ENCODE results near the gene THOC6. TPM values are rescaled to one million over a fixed set of nuclear protein-coding genes. Genes with fewer than 3 reads are reported as not detected.
A peak's percentile ranks its signal among the peaks of the same experiment; 100 is the strongest.

Gene THOC6
- total RNA-seq, 1 experiment from 2014 or later: 247 TPM

- no peak for DNase-seq (ENCODE audit: low read depth)
- in situ Hi-C loops (cut with HindIII; ENCODE audit: low pct_unique_long_range_greater_than_20kb, low sequenced_read_pairs): no loop called here
Observed at GRCh38 chr16:2988590-2989099, 35.2 kb upstream of the THOC6 start.

GRCh38 chr16:2990891-2991290 is 32.9 kb upstream of the THOC6 start:
- in situ Hi-C loops (cut with HindIII; ENCODE audit: low pct_unique_long_range_greater_than_20kb, low sequenced_read_pairs): no loop called here

GRCh38 chr16:2991566-2992261 is 32.1 kb upstream of the THOC6 start:
- in situ Hi-C loops (cut with HindIII; ENCODE audit: low pct_unique_long_range_greater_than_20kb, low sequenced_read_pairs): no loop called here
- no peak for DNase-seq (ENCODE audit: low read depth)

More at GRCh38 chr16:2990891-2991290, 32.9 kb upstream of the THOC6 start:
- no peak for DNase-seq (ENCODE audit: low read depth)

- in situ Hi-C loops (cut with HindIII; ENCODE audit: low pct_unique_long_range_greater_than_20kb, low sequenced_read_pairs): no loop called here
- DNase-seq (ENCODE audit: low read depth): no peak
Observed at GRCh38 chr16:2992383-2993081, 31.3 kb upstream of the THOC6 start.

GRCh38 chr16:2996298-2996697 is 27.5 kb upstream of the THOC6 start:
- DNase-seq (ENCODE audit: low read depth): no peak
- in situ Hi-C loops (cut with HindIII; ENCODE audit: low pct_unique_long_range_greater_than_20kb, low sequenced_read_pairs): no loop called here

- DNase-seq (ENCODE audit: low read depth): no peak
- in situ Hi-C loops (cut with HindIII; ENCODE audit: low pct_unique_long_range_greater_than_20kb, low sequenced_read_pairs): no loop called here
Observed at GRCh38 chr16:2999929-3000328, 23.9 kb upstream of the THOC6 start.

GRCh38 chr16:3000540-3000939 is 23.3 kb upstream of the THOC6 start:
- no peak for DNase-seq (ENCODE audit: low read depth)
- in situ Hi-C loops (cut with HindIII; ENCODE audit: low pct_unique_long_range_greater_than_20kb, low sequenced_read_pairs): no loop called here

GRCh38 chr16:3001316-3001715 is 22.5 kb upstream of the THOC6 start:
- in situ Hi-C loops (cut with HindIII; ENCODE audit: low pct_unique_long_range_greater_than_20kb, low sequenced_read_pairs): no loop called here
- DNase-seq (ENCODE audit: low read depth): no peak

- peak; percentile 100 for DNase-seq (ENCODE audit: low read depth)
- in situ Hi-C loops (cut with HindIII; ENCODE audit: low pct_unique_long_range_greater_than_20kb, low sequenced_read_pairs): no loop called here
Observed at GRCh38 chr16:3003582-3004270, 20.1 kb upstream of the THOC6 start.

- in situ Hi-C loops (cut with HindIII; ENCODE audit: low pct_unique_long_range_greater_than_20kb, low sequenced_read_pairs): no loop called here
- DNase-seq (ENCODE audit: low read depth): no peak
Observed at GRCh38 chr16:3004319-3004718, 19.5 kb upstream of the THOC6 start.

GRCh38 chr16:3004781-3005284 is 19.0 kb upstream of the THOC6 start:
- DNase-seq (ENCODE audit: low read depth): peak; percentile 72
- in situ Hi-C loops (cut with HindIII; ENCODE audit: low pct_unique_long_range_greater_than_20kb, low sequenced_read_pairs): no loop called here

GRCh38 chr16:3007059-3007956 is 16.5 kb upstream of the THOC6 start:
- in situ Hi-C loops (cut with HindIII; ENCODE audit: low pct_unique_long_range_greater_than_20kb, low sequenced_read_pairs): no loop called here
- DNase-seq (ENCODE audit: low read depth): no peak

GRCh38 chr16:3007957-3008689 is 15.7 kb upstream of the THOC6 start:
- no peak for DNase-seq (ENCODE audit: low read depth)
- in situ Hi-C loops (cut with HindIII; ENCODE audit: low pct_unique_long_range_greater_than_20kb, low sequenced_read_pairs): no loop called here

GRCh38 chr16:3008690-3009037 is 15.2 kb upstream of the THOC6 start:
- in situ Hi-C loops (cut with HindIII; ENCODE audit: low pct_unique_long_range_greater_than_20kb, low sequenced_read_pairs): no loop called here
- DNase-seq (ENCODE audit: low read depth): no peak

- no peak for DNase-seq (ENCODE audit: low read depth)
- in situ Hi-C loops (cut with HindIII; ENCODE audit: low pct_unique_long_range_greater_than_20kb, low sequenced_read_pairs): no loop called here
Observed at GRCh38 chr16:3009568-3010390, 14.1 kb upstream of the THOC6 start.

GRCh38 chr16:3010510-3010909 is 13.3 kb upstream of the THOC6 start:
- in situ Hi-C loops (cut with HindIII; ENCODE audit: low pct_unique_long_range_greater_than_20kb, low sequenced_read_pairs): no loop called here

GRCh38 chr16:3012246-3012645 is 11.6 kb upstream of the THOC6 start:
- in situ Hi-C loops (cut with HindIII; ENCODE audit: low pct_unique_long_range_greater_than_20kb, low sequenced_read_pairs): no loop called here
- DNase-seq (ENCODE audit: low read depth): no peak

More at GRCh38 chr16:3010510-3010909, 13.3 kb upstream of the THOC6 start:
- DNase-seq (ENCODE audit: low read depth): no peak

Data from Caki2 (cell line).